PC-9 (cell line): ENCODE data around the gene VGLL3. TPM values are rescaled to one million over a fixed set of nuclear protein-coding genes. Genes with fewer than 3 reads are reported as not detected.

Experiments
- BruUV-seq: library from RNA; stranded (reverse); fragments of 400-500 nt; replicated peaks from 2 replicates; lab custom pipeline; 2021; lab: Mats Ljungman, UMichigan
- CTCF ChIA-PET: fragments of 300-600 bp; sonication (Branson Sonifier 250); formaldehyde crosslinking; loops from one replicate; lab custom pipeline; 2022; ENCODE audit warnings: antibody characterized with exemption; lab: Charles Lee
- POLR2A ChIA-PET: fragments of 300-600 bp; sonication (Branson Sonifier 250); formaldehyde crosslinking; loops from one replicate; lab custom pipeline; 2022; ENCODE audit warnings: antibody characterized with exemption; ENCODE audit not compliant: unreplicated experiment; lab: Charles Lee
- DNase-seq, 2 experiments: peaks; one replicate each; pipeline versions ENCODE4 v3.0.0 to v3.0.0-alpha.2; 2015 to 2022; ENCODE audit warnings: mixed read lengths in 1 of 2
- H2AFZ ChIP-seq: fragments of 200-600 bp; sonication (generic); 2 replicates; pipeline ENCODE4 v1.8.1; 2017; ENCODE audit warnings: antibody characterized with exemption
- H3F3A ChIP-seq: fragments of 200-600 bp; sonication (generic); 2 replicates; pipeline ENCODE4 v1.8.1; 2017; ENCODE audit warnings: antibody characterized with exemption, mild to moderate bottlenecking, low read depth; ENCODE audit not compliant: insufficient read depth
- H3K27ac ChIP-seq: fragments of 200-600 bp; sonication (generic); 2 replicates; pipeline ENCODE4 v1.6.1; 2016; ENCODE audit warnings: mixed run types
- H3K27me3 ChIP-seq: fragments of 200-600 bp; sonication (generic); 2 replicates; pipeline ENCODE4 v1.6.1; 2016; ENCODE audit warnings: low read depth, mixed run types; ENCODE audit not compliant: insufficient read depth
- H3K36me3 ChIP-seq: fragments of 200-600 bp; sonication (generic); 2 replicates; pipeline ENCODE4 v1.6.1; 2016; ENCODE audit warnings: low read depth, mixed run types
- H3K4me1 ChIP-seq: fragments of 200-600 bp; sonication (generic); replicated peaks from 2 replicates; pipeline ENCODE4 v1.6.1; 2016; ENCODE audit warnings: mixed run types; ENCODE audit not compliant: insufficient read depth
- H3K4me2 ChIP-seq: fragments of 200-600 bp; sonication (generic); 2 replicates; pipeline ENCODE4 v1.6.1; 2017; ENCODE audit warnings: mixed run types
- H3K4me3 ChIP-seq: fragments of 200-600 bp; sonication (generic); 2 replicates; pipeline ENCODE4 v1.6.1; 2016; ENCODE audit warnings: mixed run types
- H3K79me2 ChIP-seq: fragments of 200-600 bp; sonication (generic); 2 replicates; pipeline ENCODE4 v1.6.1; 2017; ENCODE audit warnings: low read depth, mixed run types
- H3K9me2 ChIP-seq: fragments of 200-600 bp; sonication (generic); 2 replicates; pipeline ENCODE4 v1.8.1; 2017; ENCODE audit warnings: mild to moderate bottlenecking; ENCODE audit not compliant: insufficient read depth
- H3K9me3 ChIP-seq: fragments of 200-600 bp; sonication (generic); 2 replicates; pipeline ENCODE4 v1.8.1; 2016; ENCODE audit warnings: low read depth; ENCODE audit not compliant: insufficient read depth
- H4K20me1 ChIP-seq: fragments of 200-600 bp; sonication (generic); 2 replicates; pipeline ENCODE4 v1.8.1; 2017; ENCODE audit not compliant: insufficient read depth
- CTCF ChIP-seq: fragments of 200-600 bp; sonication (generic); conservative IDR thresholded peaks from 2 replicates; pipeline ENCODE4 v1.6.1; 2017; ENCODE audit warnings: mixed run types, antibody characterized with exemption, mild to moderate bottlenecking, moderate library complexity
- EZH2 ChIP-seq: fragments of 200-600 bp; sonication (generic); IDR thresholded peaks from 2 replicates; pipeline ENCODE4 v1.8.0; 2017; ENCODE audit warnings: antibody characterized with exemption, low read depth
- intact Hi-C: fragments of 100-400 bp; cut with micrococcal nuclease; formaldehyde crosslinking; loops from one replicate; pipeline ENCODE4 v1.10.0; 2022; ENCODE audit not compliant: unreplicated experiment
- total RNA-seq: library from RNA; stranded (reverse); gene quantifications from 2 replicates; pipeline ENCODE4 v1.2.3, GENCODE V29; 2021

Gene VGLL3
- total RNA-seq, 1 experiment from 2014 or later = 26.8 TPM

GRCh38 chr3:86913160-86913559, 77.8 kb downstream of the VGLL3 start:
- Histone ChIP-seq H3K36me3 (no peaks in the 10 kb centered on the region), H3K9me2 (no peaks in the 10 kb centered on the region), H3K9me3 (no peaks in the 10 kb centered on the region; the same call in 1 of the 2 replicates), H2AFZ (no peak overlapping the region), H3K4me1 (no peaks in the 10 kb centered on the region), H3K4me3 (no peak overlapping the region), H3K27ac (no peak overlapping the region), H4K20me1 (no peaks in the 10 kb centered on the region), H3F3A (no peaks in the 10 kb centered on the region), H3K4me2 (no peak overlapping the region), H3K27me3 (no peaks in the 10 kb centered on the region), H3K79me2 (no peaks in the 10 kb centered on the region)
- ChIA-PET CTCF (no interaction called here), POLR2A (interaction anchor here (0.7 kb wide), 1 partner anchor 8 kb away, joined by 5 read pairs; no protein-coding TSS in a partner anchor)
- no peak for TF ChIP-seq EZH2
- TF ChIP-seq CTCF = no peak
- no peak for DNase-seq
- intact Hi-C loops = no loop called here
- BruUV-seq = no TSS peak

GRCh38 chr3:86895202-86895601, 95.7 kb downstream of the VGLL3 start:
- BruUV-seq = no TSS peak
- H3K4me2 ChIP-seq = no peak overlapping the region
- no peak overlapping the region for H3K4me3 ChIP-seq
- no peaks in the 10 kb centered on the region for H3F3A ChIP-seq
- H3K36me3 ChIP-seq = no peaks in the 10 kb centered on the region
- H3K79me2 ChIP-seq = no peaks in the 10 kb centered on the region
- no peaks in the 10 kb centered on the region for H3K9me2 ChIP-seq
- POLR2A ChIA-PET = no interaction called here
- no peaks in the 10 kb centered on the region for H4K20me1 ChIP-seq
- H2AFZ ChIP-seq = no peak overlapping the region
- H3K27ac ChIP-seq = no peak overlapping the region
- H3K4me1 ChIP-seq = no peaks in the 10 kb centered on the region
- intact Hi-C loops = no loop called here
- TF ChIP-seq CTCF (no peak), EZH2 (no peak)
- no peak for DNase-seq
- no peaks in the 10 kb centered on the region for H3K27me3 ChIP-seq
- CTCF ChIA-PET = no interaction called here
- no peaks in the 10 kb centered on the region for H3K9me3 ChIP-seq

- ChIA-PET CTCF (no interaction called here), POLR2A (no interaction called here)
- no peak overlapping the region for H2AFZ ChIP-seq
- no peak overlapping the region for H3K4me3 ChIP-seq
- no TSS peak for BruUV-seq
- H3K36me3 ChIP-seq = no peaks in the 10 kb centered on the region
- no peaks in the 10 kb centered on the region for H3F3A ChIP-seq
- no peaks in the 10 kb centered on the region for H3K79me2 ChIP-seq
- H3K4me1 ChIP-seq = no peaks in the 10 kb centered on the region
- H3K27me3 ChIP-seq = no peaks in the 10 kb centered on the region
- no peaks in the 10 kb centered on the region for H3K9me2 ChIP-seq
- no peaks in the 10 kb centered on the region for H3K9me3 ChIP-seq
- TF ChIP-seq EZH2 (no peak), CTCF (no peak)
- intact Hi-C loops = no loop called here
- H4K20me1 ChIP-seq = no peaks in the 10 kb centered on the region
- no peak for DNase-seq
- H3K4me2 ChIP-seq = no peak overlapping the region
- H3K27ac ChIP-seq = no peak overlapping the region
Measured at GRCh38 chr3:86890741-86891396, 100.1 kb downstream of the VGLL3 start.

Other genes starting within 250 kb of the VGLL3 start
- gene CHMP2B, start 236.2 kb upstream of the VGLL3 start, total RNA-seq = 38.1 and 54.6 TPM in 2 replicates